Endodermal cell (in vitro differentiated cells): Measurements from ENCODE around the gene DLX1. TPM values are rescaled to one million over a fixed set of nuclear protein-coding genes. Genes with fewer than 3 reads are reported as not detected.

Experiments used
- DNase-seq: peaks from one replicate; pipeline ENCODE4 v3.0.0-alpha.2; 2017
- H3K27ac ChIP-seq: 2 replicates; pipeline ENCODE4 v1.5.1; 2013; ENCODE audit warnings: mild to moderate bottlenecking, low read depth, low read length, moderate library complexity
- H3K27me3 ChIP-seq: 2 replicates; pipeline ENCODE4 v1.6.1; 2013; ENCODE audit warnings: mild to moderate bottlenecking, low read length, moderate library complexity; ENCODE audit not compliant: insufficient read depth, control insufficient read depth, poor library complexity, severe bottlenecking
- H3K36me3 ChIP-seq: 2 replicates; pipeline ENCODE4 v1.7.0; 2013; ENCODE audit warnings: mild to moderate bottlenecking, low read length, moderate library complexity; ENCODE audit not compliant: control insufficient read depth, insufficient read depth
- H3K4me1 ChIP-seq: one replicate; pipeline ENCODE4 v1.7.0; 2013; ENCODE audit warnings: low read length; ENCODE audit not compliant: control insufficient read depth, insufficient read depth
- H3K4me3 ChIP-seq: 2 replicates; pipeline ENCODE4 v1.5.1; 2013; ENCODE audit warnings: mild to moderate bottlenecking, low read length, moderate library complexity
- H3K9ac ChIP-seq: 2 replicates; pipeline ENCODE4 v1.6.1; 2013; ENCODE audit warnings: mild to moderate bottlenecking, low read length, moderate library complexity; ENCODE audit not compliant: poor library complexity, severe bottlenecking; ENCODE audit errors: extremely low read depth
- H3K9me3 ChIP-seq: 2 replicates; pipeline ENCODE4 v1.6.1; 2013; ENCODE audit warnings: mild to moderate bottlenecking, low read length, moderate library complexity; ENCODE audit not compliant: control insufficient read depth
- H3K27ac Mint-ChIP-seq: 2 replicates; pipeline ENCODE4 v1.8.0; 2020; ENCODE audit warnings: mixed read lengths
- H3K27me3 Mint-ChIP-seq: 2 replicates; pipeline ENCODE4 v1.8.0; 2021; ENCODE audit warnings: mild to moderate bottlenecking, mixed read lengths; ENCODE audit not compliant: insufficient read depth
- H3K36me3 Mint-ChIP-seq: 2 replicates; pipeline ENCODE4 v1.8.0; 2020; ENCODE audit warnings: low read depth, mixed read lengths
- H3K4me1 Mint-ChIP-seq: 2 replicates; pipeline ENCODE4 v1.8.0; 2020; ENCODE audit warnings: mixed read lengths
- H3K4me3 Mint-ChIP-seq: 2 replicates; pipeline ENCODE4 v1.8.0; 2020; ENCODE audit warnings: mild to moderate bottlenecking, moderate library complexity, mixed read lengths
- H3K9me3 Mint-ChIP-seq: 2 replicates; pipeline ENCODE4 v1.8.0; 2020; ENCODE audit warnings: mild to moderate bottlenecking, mixed read lengths
- WGBS, 2 experiments: methylation state at CpG; one replicate each; pipeline versions ENCODE4 v1.1.5 to v1.1.7; 2013; ENCODE audit warnings: missing lambda C conversion rate in 2 of 2, mixed read lengths in 1 of 2; ENCODE audit not compliant: insufficient coverage in 1 of 2, insufficient read length in 1 of 2; 5-methylcytosine and 5-hydroxymethylcytosine counted together
- total RNA-seq, 2 donors: library from RNA; stranded (reverse); fragmentation: NEBNext Ultra II Directional in 1 of 2; extraction: Animal tissue kit (Norgen Biotek cat#: 25700) in 1 of 2; gene quantifications; 2 replicates in 1 of 2; 3 replicates in 1 of 2; pipeline ENCODE4 v1.2.1, GENCODE V29; 2021
- TF ChIP-seq, protein P1 (sequence below): fragments of 200-600 bp; sonication (generic); conservative IDR thresholded peaks from 2 replicates; pipeline ENCODE4 v1.5.0; 2021; ENCODE audit warnings: antibody characterized with exemption, mild to moderate bottlenecking

DLX1 gene
- total RNA-seq, 2 donors from 2014 or later, result not detected

DNA sequence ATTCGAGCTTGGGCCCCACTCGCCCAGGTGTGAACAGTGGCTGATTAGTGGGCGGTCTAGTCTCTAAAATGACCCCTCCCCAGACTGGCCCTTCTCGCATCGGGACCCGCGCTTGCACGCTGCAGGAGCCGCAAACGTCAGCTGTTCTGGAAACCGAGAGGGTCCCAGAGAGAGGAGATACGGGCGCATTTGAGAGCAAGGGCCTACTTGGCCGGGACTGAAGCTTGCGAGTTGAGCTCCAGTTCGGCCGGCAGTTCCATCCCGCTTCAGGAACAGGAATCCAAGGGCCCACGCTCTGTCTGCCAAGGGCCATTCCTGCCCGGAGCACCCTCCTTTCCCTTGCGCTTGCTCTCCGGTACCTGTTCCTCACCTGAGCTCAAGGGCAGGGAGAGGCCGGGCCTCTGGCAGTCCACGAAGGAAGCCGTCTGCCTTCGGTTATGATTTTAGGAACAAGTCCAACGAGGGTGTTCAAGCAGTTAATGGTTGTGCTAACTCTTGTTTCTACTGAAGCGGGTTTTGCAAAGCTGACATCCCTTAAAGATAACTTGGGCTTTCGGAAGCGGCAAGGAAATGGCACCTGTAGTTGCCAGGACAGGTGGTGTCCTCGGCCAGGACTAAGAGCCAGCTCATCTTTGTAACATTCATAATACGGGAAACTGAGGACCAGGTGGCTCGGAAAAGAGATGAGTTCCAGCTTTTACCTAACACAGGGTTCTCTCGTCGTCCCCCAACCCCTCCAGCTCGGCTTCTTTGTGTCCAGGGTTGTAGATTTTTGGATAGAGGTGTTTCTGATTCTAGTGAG, 3.9 kb upstream of the DLX1 start:
- Histone ChIP-seq H3K27ac (no peak overlapping the region), H3K36me3 (no peaks in the 10 kb centered on the region), H3K4me3 (no peak overlapping the region), H3K27me3 (peaks cover 100% of the 10 kb centered on the region), H3K9me3 (no peaks in the 10 kb centered on the region), H3K4me1 (peaks cover 11% of the 10 kb centered on the region), H3K9ac (no peak overlapping the region)
- Mint-ChIP-seq H3K27ac (no peak overlapping the region), H3K9me3 (no peaks in the 10 kb centered on the region), H3K36me3 (no peaks in the 10 kb centered on the region), H3K4me1 (peaks cover 34% of the 10 kb centered on the region), H3K4me3 (peak overlapping the region; percentile 32), H3K27me3 (peaks cover 99% of the 10 kb centered on the region)
- TF ChIP-seq, protein P1, sequence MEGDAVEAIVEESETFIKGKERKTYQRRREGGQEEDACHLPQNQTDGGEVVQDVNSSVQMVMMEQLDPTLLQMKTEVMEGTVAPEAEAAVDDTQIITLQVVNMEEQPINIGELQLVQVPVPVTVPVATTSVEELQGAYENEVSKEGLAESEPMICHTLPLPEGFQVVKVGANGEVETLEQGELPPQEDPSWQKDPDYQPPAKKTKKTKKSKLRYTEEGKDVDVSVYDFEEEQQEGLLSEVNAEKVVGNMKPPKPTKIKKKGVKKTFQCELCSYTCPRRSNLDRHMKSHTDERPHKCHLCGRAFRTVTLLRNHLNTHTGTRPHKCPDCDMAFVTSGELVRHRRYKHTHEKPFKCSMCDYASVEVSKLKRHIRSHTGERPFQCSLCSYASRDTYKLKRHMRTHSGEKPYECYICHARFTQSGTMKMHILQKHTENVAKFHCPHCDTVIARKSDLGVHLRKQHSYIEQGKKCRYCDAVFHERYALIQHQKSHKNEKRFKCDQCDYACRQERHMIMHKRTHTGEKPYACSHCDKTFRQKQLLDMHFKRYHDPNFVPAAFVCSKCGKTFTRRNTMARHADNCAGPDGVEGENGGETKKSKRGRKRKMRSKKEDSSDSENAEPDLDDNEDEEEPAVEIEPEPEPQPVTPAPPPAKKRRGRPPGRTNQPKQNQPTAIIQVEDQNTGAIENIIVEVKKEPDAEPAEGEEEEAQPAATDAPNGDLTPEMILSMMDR, result no peak
- DNase-seq, result peak; percentile 78
- 6 to 7% methylated on average over 32 to 36 of the region's 36 CpGs for WGBS, 2 experiments

DNA sequence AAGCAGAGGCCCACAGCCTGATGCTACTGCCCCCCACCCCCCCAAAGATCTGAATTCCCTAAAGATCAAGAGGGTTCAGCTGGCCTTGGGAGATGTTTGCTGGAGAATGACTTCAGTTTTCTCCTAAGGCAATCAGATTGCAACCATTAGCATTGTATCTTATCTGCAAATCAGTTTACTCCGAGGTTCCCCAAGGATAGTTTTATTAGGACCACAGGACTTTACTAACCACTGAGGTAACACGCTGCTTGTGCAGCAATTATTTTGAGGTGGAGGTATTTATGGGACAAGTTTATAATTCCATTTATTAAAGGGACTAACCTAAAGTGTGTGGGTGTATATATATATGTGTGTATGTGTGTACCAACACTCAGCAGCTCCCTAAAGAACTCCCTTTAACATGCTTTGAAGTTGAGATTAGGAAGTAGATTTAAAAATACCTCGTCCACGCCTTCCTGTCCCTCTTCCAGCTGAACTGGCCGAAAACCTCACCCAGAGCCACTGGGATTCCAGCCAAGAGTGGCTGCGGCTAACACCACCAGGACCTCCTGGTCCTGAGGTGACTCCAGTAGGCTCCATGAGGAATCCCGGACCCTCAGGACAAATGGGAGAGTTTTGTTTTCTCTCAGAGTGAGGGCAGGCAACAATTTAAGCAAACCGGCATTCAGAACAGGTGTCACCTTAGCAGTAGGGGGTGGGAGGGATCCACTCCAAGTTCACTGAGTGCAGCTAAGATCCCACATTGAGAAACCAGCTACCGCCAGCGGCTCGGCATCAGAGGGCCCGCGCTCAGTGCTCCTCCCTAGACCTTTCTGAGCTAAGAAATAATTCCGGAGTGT, 3.0 kb upstream of the DLX1 start:
- Mint-ChIP-seq H3K27me3 (peaks cover 100% of the 10 kb centered on the region), H3K4me3 (no peak overlapping the region), H3K36me3 (no peaks in the 10 kb centered on the region), H3K27ac (no peak overlapping the region), H3K4me1 (peaks cover 42% of the 10 kb centered on the region), H3K9me3 (no peaks in the 10 kb centered on the region)
- Histone ChIP-seq H3K4me3 (no peak overlapping the region), H3K27me3 (peaks cover 100% of the 10 kb centered on the region), H3K36me3 (no peaks in the 10 kb centered on the region), H3K9ac (no peak overlapping the region), H3K9me3 (no peaks in the 10 kb centered on the region), H3K27ac (no peak overlapping the region), H3K4me1 (peaks cover 11% of the 10 kb centered on the region)
- TF ChIP-seq, protein P1, result no peak
- DNase-seq, result peak; percentile 74
- WGBS, 2 experiments, result 4 to 5% methylated on average over 11 to 14 of the region's 14 CpGs

GRCh38 chr2:172082944-172083627, 2.2 kb upstream of the DLX1 start:
- H3K4me1 ChIP-seq, result peaks cover 11% of the 10 kb centered on the region
- H3K27ac ChIP-seq, result no peak overlapping the region
- Mint-ChIP-seq H3K36me3 (no peaks in the 10 kb centered on the region), H3K27ac (no peak overlapping the region), H3K4me1 (peaks cover 50% of the 10 kb centered on the region), H3K9me3 (no peaks in the 10 kb centered on the region), H3K27me3 (peaks cover 100% of the 10 kb centered on the region), H3K4me3 (no peak overlapping the region)
- WGBS, 2 experiments, result 2 to 4% methylated on average over 16 to 42 of the region's 42 CpGs
- no peak overlapping the region for H3K4me3 ChIP-seq
- peaks cover 100% of the 10 kb centered on the region for H3K27me3 ChIP-seq
- no peak overlapping the region for H3K9ac ChIP-seq
- DNase-seq, result peak; percentile 78
- no peaks in the 10 kb centered on the region for H3K36me3 ChIP-seq
- TF ChIP-seq, protein P1, result no peak
- no peaks in the 10 kb centered on the region for H3K9me3 ChIP-seq
